Left lung (tissue), 10 donors: ENCODE results near the gene UTF1. TPM values are rescaled to one million over a fixed set of nuclear protein-coding genes. Genes with fewer than 3 reads are reported as not detected.

ENCODE experiments used
- ATAC-seq: fragments of 200-7000 bp; cut with Tn5 transposase; one replicate; pipeline ENCODE4 v1.9.1; 2020; ENCODE audit warnings: moderate library complexity
- DNase-seq, 4 donors: peaks; one replicate each; pipeline ENCODE4 v3.0.0-alpha.2; 2013 to 2020
- H3K27ac ChIP-seq, 2 donors: fragments of 200-600 bp; sonication (generic) in 1 of 2; one replicate each; pipeline versions ENCODE4 v1.5.0 to v1.8.0; 2020 to 2021
- H3K27me3 ChIP-seq, 2 donors: fragments of 200-600 bp; sonication (generic) in 1 of 2; one replicate each; pipeline versions ENCODE4 v1.5.0 to v1.8.0; 2020 to 2021
- H3K36me3 ChIP-seq, 2 donors: fragments of 200-600 bp; sonication (generic) in 1 of 2; one replicate each; pipeline versions ENCODE4 v1.5.0 to v1.8.0; 2020 to 2021
- H3K4me1 ChIP-seq, 2 donors: fragments of 200-600 bp; one replicate each; pipeline ENCODE4 v1.8.0; 2021
- H3K4me3 ChIP-seq, 2 donors: fragments of 200-600 bp; sonication (generic) in 1 of 2; one replicate each; pipeline versions ENCODE4 v1.5.0 to v1.8.0; 2020 to 2021; ENCODE audit warnings: mild to moderate bottlenecking in 1 of 2
- H3K9me3 ChIP-seq, 2 donors: fragments of 200-600 bp; sonication (generic) in 1 of 2; one replicate each; pipeline versions ENCODE4 v1.5.0 to v1.8.0; 2020 to 2021
- CTCF ChIP-seq, 2 donors: fragments of 200-600 bp; sonication (generic) in 1 of 2; IDR thresholded peaks; one replicate each; pipeline versions ENCODE4 v1.5.0 to v1.8.0; 2021; ENCODE audit warnings: antibody characterized with exemption in 2 of 2
- intact Hi-C, 2 donors: fragments of 100-400 bp; cut with DNase I; formaldehyde crosslinking; loops; one replicate each; pipeline versions ENCODE4 v1.11.2 to v1.14.2; 2022
- polyA plus RNA-seq, 6 donors: library from polyadenylated mRNA; unstranded; fragments of 120-200 nt; gene quantifications; one replicate each; pipeline ENCODE4 v1.2.1, GENCODE V29; 2013; ENCODE audit not compliant: insufficient read length in 6 of 6
- total RNA-seq, 2 donors: library from RNA; stranded (reverse); fragmentation: NEBNext Ultra II Directional; extraction: Animal tissue kit (Norgen Biotek cat#: 25700); gene quantifications; one replicate each; pipeline ENCODE4 v1.2.1, GENCODE V29; 2021
- donor health status: DM: no; HTN: yes; CAD: no.
- donor health status: DM: no; HTN: no; CAD: no.

Gene UTF1
- total and polyA plus RNA-seq, 8 donors: not detected

- intact Hi-C loops: no loop called here
- Histone ChIP-seq H3K4me1 (no peaks in the 10 kb centered on the region), H3K36me3 (no peaks in the 10 kb centered on the region), H3K27ac (no peak overlapping the region), H3K4me3 (no peak overlapping the region), H3K9me3 (no peaks in the 10 kb centered on the region), H3K27me3 (peaks cover 0 to 29% of the 10 kb centered on the region in 2 donors)
- DNase-seq: peak in 1 of 4 donors; percentile 80
- no peak for ATAC-seq
- no peak for TF ChIP-seq CTCF (IDR thresholded peaks at IDR 0.05)
These were observed 42.7 kb upstream of the UTF1 start for GRCh38 chr10:133187091-133187905.

DNA sequence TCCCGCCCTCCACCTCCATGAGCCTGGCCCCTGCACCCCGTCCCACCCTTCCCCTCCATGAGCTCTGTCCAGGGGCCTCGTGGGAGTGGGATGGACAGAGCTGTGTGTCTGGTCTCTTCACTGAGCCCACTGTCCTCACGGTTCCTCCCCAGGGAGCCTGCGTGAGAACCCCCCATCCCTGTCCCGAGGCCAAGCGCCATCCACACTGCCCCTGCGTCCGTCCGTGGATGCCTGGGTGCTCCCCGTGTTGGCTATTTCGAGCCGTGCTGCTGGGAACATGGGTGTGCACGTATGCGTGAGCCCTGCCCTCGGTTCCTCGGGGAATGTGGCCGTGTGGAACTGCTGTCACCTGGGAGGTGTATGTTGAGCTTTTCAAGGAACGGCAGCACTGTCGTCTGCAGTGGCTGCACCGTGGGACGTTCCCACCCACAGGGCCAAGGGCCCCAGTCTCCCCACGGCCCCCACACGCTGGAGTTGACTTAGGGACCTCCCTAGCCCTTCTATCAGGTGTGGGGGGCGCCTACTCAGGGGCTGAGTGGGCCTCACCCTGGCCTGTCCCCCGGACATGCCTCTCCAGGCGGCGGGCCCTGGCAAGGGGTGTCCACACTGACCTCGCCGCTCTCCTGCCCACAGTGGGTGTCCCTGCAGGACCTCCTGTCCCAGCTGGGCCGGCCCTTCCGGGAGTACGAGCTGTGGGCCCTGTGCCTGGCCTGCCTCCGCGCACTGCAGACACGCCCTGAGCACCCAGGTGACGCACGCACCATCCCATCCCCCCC is 41.9 kb upstream of the UTF1 start:
- Histone ChIP-seq H3K9me3 (no peaks in the 10 kb centered on the region), H3K27ac (no peak overlapping the region), H3K4me3 (no peak overlapping the region), H3K4me1 (no peaks in the 10 kb centered on the region), H3K36me3 (no peaks in the 10 kb centered on the region), H3K27me3 (peaks cover 0 to 29% of the 10 kb centered on the region in 2 donors)
- intact Hi-C loops: no loop called here
- peak in 1 of 4 donors; percentile 71 for DNase-seq
- no peak for ATAC-seq
- TF ChIP-seq CTCF (IDR thresholded peaks at IDR 0.05): no peak

DNA sequence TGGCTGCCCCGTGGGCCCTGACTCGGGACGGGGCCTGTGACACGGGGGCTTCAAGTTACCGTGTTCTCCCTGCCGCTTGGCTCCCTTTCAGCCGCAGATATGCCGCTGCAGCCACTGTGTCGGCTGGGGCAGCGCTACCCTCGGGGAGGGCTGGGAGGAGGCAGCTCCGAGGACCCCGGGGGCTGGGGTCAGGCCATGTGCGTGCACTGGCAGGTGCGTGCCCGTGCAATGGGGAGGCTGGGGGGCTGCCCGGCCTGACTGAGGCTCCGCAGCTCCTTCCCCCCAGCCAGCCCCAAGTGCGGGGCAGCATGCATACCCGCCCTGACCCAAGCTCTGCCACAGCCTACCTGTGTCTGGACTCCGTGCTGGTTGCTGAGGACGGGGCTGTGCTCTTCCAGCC is 40.8 kb upstream of the UTF1 start:
- Histone ChIP-seq H3K9me3 (no peaks in the 10 kb centered on the region), H3K27me3 (peaks cover 0 to 29% of the 10 kb centered on the region in 2 donors), H3K27ac (no peak overlapping the region), H3K4me1 (no peaks in the 10 kb centered on the region), H3K36me3 (no peaks in the 10 kb centered on the region), H3K4me3 (no peak overlapping the region)
- intact Hi-C loops: no loop called here
- TF ChIP-seq CTCF (IDR thresholded peaks at IDR 0.05): no peak
- ATAC-seq: no peak
- DNase-seq: peak in 1 of 4 donors; percentile 67

DNA sequence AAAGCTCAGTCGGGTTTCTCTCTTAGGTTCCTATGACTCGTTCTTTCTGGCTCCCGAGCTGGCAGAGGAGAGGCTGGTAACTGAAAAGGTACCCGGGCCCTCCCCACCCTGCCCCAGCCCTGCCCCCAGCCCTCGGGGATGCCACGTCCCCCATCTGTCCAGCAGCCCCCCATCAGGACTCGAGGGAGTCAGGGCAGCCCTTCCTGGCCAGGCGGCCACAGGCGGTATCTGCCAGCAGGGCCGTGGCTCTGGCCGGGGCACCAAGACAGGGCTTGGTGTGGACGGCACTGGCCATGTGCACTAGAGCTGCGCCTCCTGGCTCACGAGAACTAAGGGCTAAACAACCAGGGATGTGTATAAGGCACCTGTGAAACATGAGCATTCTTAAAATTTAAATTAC is 40.3 kb upstream of the UTF1 start:
- ATAC-seq (no peak), DNase-seq (peak in 1 of 4 donors; percentile 66)
- Histone ChIP-seq H3K27me3 (peaks cover 0 to 29% of the 10 kb centered on the region in 2 donors), H3K4me1 (no peaks in the 10 kb centered on the region), H3K4me3 (no peak overlapping the region), H3K36me3 (no peaks in the 10 kb centered on the region), H3K9me3 (no peaks in the 10 kb centered on the region), H3K27ac (no peak overlapping the region)
- intact Hi-C loops: no loop called here
- TF ChIP-seq CTCF (IDR thresholded peaks at IDR 0.05): no peak

DNA sequence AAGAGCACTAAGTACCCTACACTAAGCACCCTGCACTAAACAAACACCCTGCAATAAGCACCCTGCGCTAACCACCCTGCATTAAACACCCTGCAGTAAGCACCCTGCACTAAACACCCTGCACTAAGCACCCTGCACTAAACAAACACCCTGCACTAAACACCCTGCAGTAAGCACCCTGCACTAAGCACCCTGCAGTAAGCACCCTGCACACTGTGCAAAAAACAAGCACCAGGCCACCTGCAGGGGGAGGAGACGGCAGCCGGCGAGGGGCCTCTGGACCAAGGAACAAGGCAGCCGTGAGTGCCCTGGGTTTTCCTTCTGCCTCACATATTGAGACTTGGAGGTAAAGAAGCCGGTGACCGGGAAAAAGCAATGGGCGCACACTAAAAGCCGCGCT is 39.8 kb upstream of the UTF1 start:
- TF ChIP-seq CTCF (IDR thresholded peaks at IDR 0.05): no peak
- ATAC-seq (no peak), DNase-seq (peak in 1 of 4 donors; percentile 37)
- Histone ChIP-seq H3K9me3 (no peaks in the 10 kb centered on the region), H3K27me3 (peaks cover 0 to 29% of the 10 kb centered on the region in 2 donors), H3K36me3 (no peaks in the 10 kb centered on the region), H3K4me1 (no peaks in the 10 kb centered on the region), H3K27ac (no peak overlapping the region), H3K4me3 (no peak overlapping the region)
- intact Hi-C loops: no loop called here
